Measurements from ENCODE around the gene HIGD1A. TPM values are rescaled to one million over a fixed set of nuclear protein-coding genes. Genes with fewer than 3 reads are reported as not detected.

Gene HIGD1A
- total and polyA plus RNA-seq, 2 of the 8 experiments (the other 6 are each of a cell fraction or from before 2014, with no cell fraction given), result 67.3 to 95.4 TPM

DNA sequence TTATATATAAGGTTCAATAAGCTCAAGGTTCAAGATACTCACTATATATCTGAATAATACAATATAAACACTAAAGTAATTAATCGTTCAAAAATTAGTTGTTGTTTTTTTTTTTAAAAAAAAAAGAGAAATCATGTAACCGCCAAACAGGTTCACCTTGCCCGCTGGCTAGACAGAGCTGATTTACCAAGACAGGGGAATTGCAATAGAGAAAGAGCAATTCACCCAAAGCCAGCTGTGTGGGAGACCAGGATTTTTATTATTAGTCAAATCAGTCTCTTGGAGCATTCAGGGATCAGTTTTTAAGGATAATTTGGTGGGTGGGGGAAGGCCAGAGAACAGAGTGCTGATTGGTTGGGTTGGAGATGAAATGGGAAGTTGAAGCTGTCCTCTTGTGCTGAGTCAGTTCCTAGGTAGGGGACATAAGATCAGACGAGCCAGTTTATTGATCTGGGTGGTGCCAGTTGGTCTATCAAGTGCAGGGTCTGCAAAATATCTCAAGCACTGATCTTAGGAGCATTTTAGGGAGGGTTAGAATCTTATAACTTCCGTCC is 7.9 kb downstream of the HIGD1A start:
- no peak overlapping the region for H2BK15ac ChIP-seq (ENCODE audit: low read length)
- CTCF ChIA-PET (ENCODE audit: partially characterized antibody), result interaction anchor here (0.6 to 3.0 kb wide), 7 partner anchors 9 to 357 kb away, joined by 3 to 13 read pairs (median 4); no protein-coding TSS in a partner anchor
- H3K18ac ChIP-seq (ENCODE audit: extremely low read depth, low read length), result no peak overlapping the region
- no peak overlapping the region for H3K4ac ChIP-seq (replicated peaks; ENCODE audit: insufficient read length, low read depth, low read length)
- H4K5ac ChIP-seq (ENCODE audit: insufficient read length, low read depth, low read length), result no peak overlapping the region
- no peak overlapping the region for H3K56ac ChIP-seq (replicated peaks; ENCODE audit: insufficient read length, low read depth, low read length)
- H3K27ac ChIP-seq (ENCODE audit: low read depth, low read length), result no peak overlapping the region
- no peak overlapping the region for H4K8ac ChIP-seq (ENCODE audit: extremely low read depth, insufficient read depth, low read length)
- no peak overlapping the region for H3K14ac ChIP-seq (ENCODE audit: insufficient read length)
- no peak overlapping the region for H2BK20ac ChIP-seq (ENCODE audit: low read length)
- H3K4me1 ChIP-seq (replicated peaks in 1 of 4; ENCODE audit: control insufficient read depth in 3 of 4, insufficient read depth in 4 of 4, low read length in 3 of 4), result peaks cover 0 to 14% (median 3%) of the 10 kb centered on the region in 4 experiments; a peak in 4 of 7 replicates
- POLR2A ChIA-PET (ENCODE audit: partially characterized antibody), result interaction anchor here (1.0 to 4.4 kb wide), 4 partner anchors 8 to 22 kb away, joined by 3 to 19 read pairs (median 3); partner anchors contain the start of gene HIGD1A
- H3K36me3 ChIP-seq (ENCODE audit: control insufficient read depth in 2 of 4, insufficient read depth in 4 of 4, low read length in 3 of 4), result peaks cover 3 to 15% (median 9%) of the 10 kb centered on the region in 4 experiments; a peak in 5 of 8 replicates
- no peak overlapping the region for H2AFZ ChIP-seq (ENCODE audit: low read length)
- H3K9me3 ChIP-seq (ENCODE audit: insufficient read depth in 2 of 2, low read depth in 1 of 2, low read length in 1 of 2), result no peaks in the 10 kb centered on the region
- 65% methylated on average over 4 of the region's 5 CpGs; no CpG with 5 or more reads in 1 of the 2 experiments for WGBS, 2 experiments (ENCODE audit: extremely low coverage in 1 of 2, insufficient coverage in 1 of 2, insufficient read length in 1 of 2, insufficient replicate concordance in 2 of 2, low coverage in 1 of 2, low lambda C conversion rate in 2 of 2, missing lambda C conversion rate in 1 of 2)
- 0 out of 8 replicates have a peak overlapping the region, but pooled peaks of 1 of the 4 experiments have one; percentile 14 for H3K4me3 ChIP-seq (ENCODE audit: extremely low read depth in 1 of 4, insufficient read depth in 2 of 4, low read depth in 3 of 4, low read length in 4 of 4)
- H3K27me3 ChIP-seq (replicated peaks in 1 of 4; ENCODE audit: control insufficient read depth in 3 of 4, extremely low read depth in 1 of 4, insufficient read depth in 3 of 4, low read length in 3 of 4), result no peaks in the 10 kb centered on the region
- no peak overlapping the region for H2BK12ac ChIP-seq (ENCODE audit: low read depth, low read length)
- no peak overlapping the region for H3K23ac ChIP-seq (ENCODE audit: insufficient read length)
- peak; percentile 57; the same call in 1 of the 2 replicates for TF ChIP-seq MAFK (IDR thresholded peaks at IDR 0.05; ENCODE audit: low read depth, low read length)
- TF ChIP-seq MAX (IDR thresholded peaks at IDR 0.05), result no peak
- TF ChIP-seq BACH1 (IDR thresholded peaks at IDR 0.05; ENCODE audit: low read length), result peak; percentile 43; the same call in 1 of the 2 replicates
- no peaks in the 10 kb centered on the region; the same call in 1 of the 2 replicates for H3K79me1 ChIP-seq (ENCODE audit: low read depth, low read length)
- DNase-seq (ENCODE audit: low read depth in 1 of 2, low spot score in 2 of 2), result no peak
- H3K79me2 ChIP-seq (ENCODE audit: control insufficient read depth in 1 of 2, insufficient read depth in 2 of 2, low read length in 2 of 2), result peaks cover 0 to 53% of the 10 kb centered on the region in 2 experiments; a peak in 3 of 4 replicates
- H2BK5ac ChIP-seq (ENCODE audit: low read depth, low read length), result no peak overlapping the region
- H2AK5ac ChIP-seq (ENCODE audit: low read depth, low read length), result no peak overlapping the region
- H3K9ac ChIP-seq (replicated peaks in 1 of 4; ENCODE audit: extremely low read depth in 1 of 4, low read depth in 3 of 4, low read length in 3 of 4), result no peak overlapping the region; a peak in 1 of 7 replicates
- FAIRE-seq, result peak; percentile 48
- no peaks in the 10 kb centered on the region for H4K20me1 ChIP-seq (replicated peaks in 1 of 2; ENCODE audit: control insufficient read depth in 1 of 2, insufficient read depth in 2 of 2, low read length in 2 of 2)
- H2BK120ac ChIP-seq (replicated peaks; ENCODE audit: low read depth, low read length), result no peak overlapping the region
- no peak overlapping the region for H4K91ac ChIP-seq (replicated peaks; ENCODE audit: insufficient read length, low read length)
- no peaks in the 10 kb centered on the region for H3K23me2 ChIP-seq (ENCODE audit: low read depth, low read length)
- peak overlapping the region; percentile 1 to 42; a peak in 2 of 4 replicates for H3K4me2 ChIP-seq (ENCODE audit: insufficient read depth in 1 of 2, low read depth in 2 of 2, low read length in 2 of 2)

Measured in H1 (cell line).